Stimulated activated CD4-positive, alpha-beta T cell treated with anti-CD3 and anti-CD28 coated beads, TNF-alpha, amount 100 ng/mL, for 1 hour (primary cell): ENCODE results near the gene DOCK6.

Experiments used
- DNase-seq, 3 donors: peaks; one replicate each; pipeline ENCODE4 v3.0.0-alpha.2; 2020; ENCODE audit warnings: low read depth in 3 of 3, low spot score in 1 of 3

The DOCK6 gene

DNA sequence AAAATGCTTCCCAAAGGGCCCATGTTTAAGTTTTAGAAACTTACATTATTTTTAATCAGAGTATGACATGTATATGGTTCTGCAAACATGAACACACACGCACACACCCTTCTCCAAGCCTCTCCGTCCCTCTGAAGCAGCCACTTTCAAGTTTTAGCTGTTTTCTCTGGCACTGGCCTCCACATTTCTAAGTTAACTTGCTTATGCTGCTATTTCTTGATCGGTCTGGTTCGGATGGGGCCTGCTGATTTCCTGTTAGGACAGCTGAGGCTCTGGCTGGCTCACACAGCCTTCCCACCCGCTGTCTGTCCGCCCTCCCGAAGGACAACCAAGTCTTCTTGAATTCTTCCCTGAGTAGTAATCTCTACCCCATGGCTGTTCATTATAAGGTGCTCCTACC lies 111.1 kb downstream of the DOCK6 start:
- no peak for DNase-seq
